HepG2 (cell line): Measurements from ENCODE around the gene TUBG2. TPM values are rescaled to one million over a fixed set of nuclear protein-coding genes. Genes with fewer than 3 reads are reported as not detected.

ENCODE experiments used
- BHLHE40 ChIP-seq: IDR thresholded peaks from 2 replicates; pipeline ENCODE4 v1.6.1; 2011; ENCODE audit warnings: low read length, improper control_type of control experiment
- CREM ChIP-seq, 2 experiments: sonication (generic) in 1 of 2; formaldehyde crosslinking in 1 of 2; IDR thresholded peaks; 2 replicates each; pipeline versions ENCODE4 v1.4.0 to v1.6.1; 2016 to 2020; ENCODE audit warnings: antibody characterized with exemption in 1 of 2, mild to moderate bottlenecking in 1 of 2, missing genetic modification reagents in 1 of 2
- HDAC6 ChIP-seq: fragments of 200-600 bp; sonication (generic); IDR thresholded peaks from 2 replicates; pipeline ENCODE4 v1.7.0; 2017; ENCODE audit warnings: mild to moderate bottlenecking, antibody characterized with exemption, low read length, low read depth
- HMGXB4 ChIP-seq, 2 experiments: sonication (generic) in 1 of 2; formaldehyde crosslinking in 1 of 2; IDR thresholded peaks; 2 replicates each; pipeline versions ENCODE4 v1.4.0 to v1.6.1; 2018 to 2020; ENCODE audit warnings: missing genetic modification reagents in 2 of 2, borderline replicate concordance in 1 of 2, low read depth in 1 of 2, mild to moderate bottlenecking in 1 of 2, missing biosample characterization in 1 of 2
- PHF21A ChIP-seq: sonication (generic); formaldehyde crosslinking; IDR thresholded peaks from 2 replicates; pipeline ENCODE4 v1.5.0; 2020; ENCODE audit warnings: mild to moderate bottlenecking, missing genetic modification reagents
- RFX5 ChIP-seq: IDR thresholded peaks from 2 replicates; pipeline ENCODE4 v1.6.1; 2011; ENCODE audit warnings: low read depth, low read length, improper control_type of control experiment
- RNF219 ChIP-seq: sonication (generic); formaldehyde crosslinking; IDR thresholded peaks from 2 replicates; pipeline ENCODE4 v1.5.0; 2020; ENCODE audit warnings: mild to moderate bottlenecking, missing genetic modification reagents
- SKIL ChIP-seq: sonication (generic); formaldehyde crosslinking; IDR thresholded peaks from 2 replicates; pipeline ENCODE4 v1.8.0; 2022; ENCODE audit warnings: missing genetic modification reagents, mild to moderate bottlenecking, moderate library complexity, borderline replicate concordance
- ZBTB34 ChIP-seq: sonication (generic); formaldehyde crosslinking; IDR thresholded peaks from 2 replicates; pipeline ENCODE4 v1.8.0; 2022; ENCODE audit warnings: mild to moderate bottlenecking, missing genetic modification reagents
- ZNF225 ChIP-seq: sonication (generic); formaldehyde crosslinking; IDR thresholded peaks from 2 replicates; pipeline ENCODE4 v1.4.0; 2020; ENCODE audit warnings: mild to moderate bottlenecking, missing genetic modification reagents
- ZNF407 ChIP-seq: sonication (generic); formaldehyde crosslinking; IDR thresholded peaks from one replicate; pipeline ENCODE4 v1.5.1; 2020; ENCODE audit warnings: mild to moderate bottlenecking, missing genetic modification reagents; ENCODE audit errors: not compliant biosample characterization
- ZNF713 ChIP-seq: sonication (generic); formaldehyde crosslinking; IDR thresholded peaks from 2 replicates; pipeline ENCODE4 v1.4.0; 2020; ENCODE audit warnings: mild to moderate bottlenecking, missing genetic modification reagents
- polyA plus RNA-seq, 8 experiments: library from polyadenylated mRNA; depleted of rRNA in 3 of 8; stranded (reverse) in 7 of 8; unstranded in 1 of 8; fragments of >200 nt; fragmentation: Illumina TruSeq in 4 of 8; extraction: Trizol in 4 of 8; gene quantifications; 2 replicates each; pipeline versions ENCODE4 v1.2.1 to v1.2.3, GENCODE V29; 2011 to 2016; ENCODE audit warnings: low read depth in 4 of 8, missing spikeins in 1 of 8, mixed read lengths in 1 of 8; ENCODE audit not compliant: insufficient read depth in 1 of 8
- total RNA-seq, 5 experiments: library from RNA; depleted of rRNA; stranded (reverse); fragments of >200 nt; fragmentation: Illumina TruSeq; extraction: Trizol; gene quantifications; 2 replicates each; pipeline ENCODE4 v1.2.3, GENCODE V29; 2016; ENCODE audit warnings: low read depth in 1 of 5

Gene TUBG2
- total and polyA plus RNA-seq, 2 of the 13 experiments (the other 11 are each of a cell fraction or from before 2014, with no cell fraction given) = 16.0 to 42.3 TPM

- no peak for TF ChIP-seq RNF219 (CRISPR knock-in tag)
- TF ChIP-seq ZNF713 (CRISPR knock-in tag) = no peak
- TF ChIP-seq SKIL (CRISPR knock-in tag) = no peak; the same call in 1 of the 2 replicates
- TF ChIP-seq PHF21A (CRISPR knock-in tag) = no peak
- TF ChIP-seq ZNF407 (CRISPR knock-in tag) = peak; percentile 82
- TF ChIP-seq BHLHE40 = no peak
- TF ChIP-seq RFX5 = no peak
- peak; percentile 67 to 85; a peak in 3 of 4 replicates for TF ChIP-seq HMGXB4 (CRISPR knock-in tag; IDR thresholded peaks at IDR 0.05; ENCODE audit: borderline replicate concordance in 1 of 2, low read depth in 1 of 2)
- TF ChIP-seq ZBTB34 (CRISPR knock-in tag) = no peak
- no peak for TF ChIP-seq HDAC6
- no peak for TF ChIP-seq ZNF225 (CRISPR knock-in tag)
- TF ChIP-seq CREM (IDR thresholded peaks at IDR 0.05) = no peak
- no peak for TF ChIP-seq CREM (CRISPR knock-in tag; IDR thresholded peaks at IDR 0.05)
Measured at GRCh38 chr17:42676424-42677011, 17.4 kb downstream of the TUBG2 start, which contains the start of gene PLEKHH3 (continued).
